IPS DF 4.7 (cell line): ENCODE results near the gene SCNN1A.

Source experiments
- DNase-seq: peaks from one replicate; pipeline ENCODE4 v3.0.0-alpha.2; 2013; ENCODE audit warnings: low spot score; ENCODE audit errors: extremely low read depth

Gene SCNN1A

GRCh38 chr12:6335451-6336078 is 39.8 kb downstream of the SCNN1A start:
- no peak for DNase-seq

- DNase-seq: no peak
Measured at GRCh38 chr12:6334940-6335450, 40.4 kb downstream of the SCNN1A start.

- no peak for DNase-seq
Measured at GRCh38 chr12:6334359-6334758, 41.0 kb downstream of the SCNN1A start.

- DNase-seq: no peak
Measured at GRCh38 chr12:6333566-6333965, 41.8 kb downstream of the SCNN1A start.

- DNase-seq: no peak
Measured at GRCh38 chr12:6333029-6333428, 42.3 kb downstream of the SCNN1A start.

- no peak for DNase-seq
Measured at GRCh38 chr12:6332459-6332858, 42.9 kb downstream of the SCNN1A start.

GRCh38 chr12:6330999-6331714 is 44.2 kb downstream of the SCNN1A start:
- no peak for DNase-seq

GRCh38 chr12:6330192-6330591 is 45.2 kb downstream of the SCNN1A start:
- no peak for DNase-seq

- no peak for DNase-seq
Measured at GRCh38 chr12:6329703-6330064, 45.7 kb downstream of the SCNN1A start.

GRCh38 chr12:6328945-6329702 is 46.2 kb downstream of the SCNN1A start:
- no peak for DNase-seq

- DNase-seq: no peak
Measured at GRCh38 chr12:6328045-6328779, 47.2 kb downstream of the SCNN1A start.

- no peak for DNase-seq
Measured at GRCh38 chr12:6327229-6328041, 47.9 kb downstream of the SCNN1A start.

GRCh38 chr12:6326316-6327228 is 48.8 kb downstream of the SCNN1A start:
- no peak for DNase-seq

GRCh38 chr12:6324936-6325750 is 50.2 kb downstream of the SCNN1A start:
- DNase-seq: no peak

GRCh38 chr12:6323995-6324711 is 51.2 kb downstream of the SCNN1A start:
- no peak for DNase-seq

GRCh38 chr12:6323340-6323994 is 51.9 kb downstream of the SCNN1A start:
- DNase-seq: peak; percentile 97

- no peak for DNase-seq
Measured at GRCh38 chr12:6322969-6323339, 52.4 kb downstream of the SCNN1A start.

GRCh38 chr12:6322352-6322751 is 53.0 kb downstream of the SCNN1A start:
- DNase-seq: no peak
